ENCODE measurements around the gene TLR6. TPM values are rescaled to one million over a fixed set of nuclear protein-coding genes. Genes with fewer than 3 reads are reported as not detected.

Gene TLR6
- total and polyA plus RNA-seq, 2 of the 8 experiments (the other 6 are each of a cell fraction or from before 2014, with no cell fraction given): 0.02 to 0.09 TPM

DNA sequence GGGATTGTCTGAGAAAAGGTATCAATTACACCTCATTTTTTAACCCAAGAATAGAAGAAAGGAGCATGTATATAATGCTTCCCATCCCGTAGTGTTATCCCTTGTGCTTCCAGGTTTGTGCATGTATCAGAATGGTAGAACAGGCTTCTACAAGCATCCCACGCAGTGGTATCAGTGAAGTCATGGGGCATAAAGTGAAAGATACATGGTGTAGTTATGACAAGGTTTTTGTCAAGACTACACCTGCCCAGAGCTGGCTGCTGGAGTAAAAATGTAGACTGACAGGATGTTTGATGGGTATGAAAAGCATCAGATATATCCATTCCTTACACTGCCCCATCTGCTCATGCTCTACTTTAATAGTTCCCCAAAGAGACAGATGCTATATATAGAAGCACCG lies 61.5 kb downstream of the TLR6 start:
- Histone ChIP-seq H3K4me2 (ENCODE audit: insufficient read depth in 1 of 2, low read depth in 2 of 2, low read length in 2 of 2) (no peak overlapping the region), H3K23me2 (ENCODE audit: low read depth, low read length) (no peaks in the 10 kb centered on the region), H3K4ac (replicated peaks; ENCODE audit: insufficient read length, low read depth, low read length) (no peak overlapping the region), H2BK12ac (ENCODE audit: low read depth, low read length) (no peak overlapping the region), H3K27ac (ENCODE audit: low read depth, low read length) (no peak overlapping the region), H2AFZ (ENCODE audit: low read length) (no peak overlapping the region), H3K23ac (ENCODE audit: insufficient read length) (no peak overlapping the region), H2AK5ac (ENCODE audit: low read depth, low read length) (no peak overlapping the region), H3K36me3 (ENCODE audit: control insufficient read depth in 2 of 4, insufficient read depth in 4 of 4, low read length in 3 of 4) (no peaks in the 10 kb centered on the region; a peak in 1 of 8 replicates), H2BK120ac (replicated peaks; ENCODE audit: low read depth, low read length) (no peak overlapping the region), H3K79me2 (ENCODE audit: control insufficient read depth in 1 of 2, insufficient read depth in 2 of 2, low read length in 2 of 2) (no peaks in the 10 kb centered on the region), H3K14ac (ENCODE audit: insufficient read length) (no peak overlapping the region), H3K9ac (replicated peaks in 1 of 4; ENCODE audit: extremely low read depth in 1 of 4, low read depth in 3 of 4, low read length in 3 of 4) (no peak overlapping the region), H2BK20ac (ENCODE audit: low read length) (no peak overlapping the region), H3K4me3 (ENCODE audit: extremely low read depth in 1 of 4, insufficient read depth in 2 of 4, low read depth in 3 of 4, low read length in 4 of 4) (no peak overlapping the region), H2BK5ac (ENCODE audit: low read depth, low read length) (no peak overlapping the region), H4K20me1 (replicated peaks in 1 of 2; ENCODE audit: control insufficient read depth in 1 of 2, insufficient read depth in 2 of 2, low read length in 2 of 2) (no peaks in the 10 kb centered on the region), H3K79me1 (ENCODE audit: low read depth, low read length) (no peaks in the 10 kb centered on the region), H3K9me3 (ENCODE audit: insufficient read depth in 2 of 2, low read depth in 1 of 2, low read length in 1 of 2) (no peaks in the 10 kb centered on the region), H3K18ac (ENCODE audit: extremely low read depth, low read length) (no peak overlapping the region), H3K4me1 (replicated peaks in 1 of 4; ENCODE audit: control insufficient read depth in 3 of 4, insufficient read depth in 4 of 4, low read length in 3 of 4) (no peaks in the 10 kb centered on the region), H3K56ac (replicated peaks; ENCODE audit: insufficient read length, low read depth, low read length) (no peak overlapping the region), H4K8ac (ENCODE audit: extremely low read depth, insufficient read depth, low read length) (no peak overlapping the region), H4K5ac (ENCODE audit: insufficient read length, low read depth, low read length) (no peak overlapping the region), H2BK15ac (ENCODE audit: low read length) (no peak overlapping the region), H4K91ac (replicated peaks; ENCODE audit: insufficient read length, low read length) (no peak overlapping the region), H3K27me3 (replicated peaks in 1 of 4; ENCODE audit: control insufficient read depth in 3 of 4, extremely low read depth in 1 of 4, insufficient read depth in 3 of 4, low read length in 3 of 4) (no peaks in the 10 kb centered on the region)
- DNase-seq (ENCODE audit: low read depth in 1 of 2, low spot score in 2 of 2) (no peak), FAIRE-seq (no peak)
- no peak for TF ChIP-seq KDM1A (IDR thresholded peaks at IDR 0.05; ENCODE audit: borderline replicate concordance, low read length)
- no peak for TF ChIP-seq SP2 (IDR thresholded peaks at IDR 0.05; ENCODE audit: low read length)
- no peak for TF ChIP-seq ZNF274 (IDR thresholded peaks at IDR 0.05; ENCODE audit: borderline replicate concordance, extremely low read depth, low read length)
- TF ChIP-seq EP300 (IDR thresholded peaks at IDR 0.05; ENCODE audit: borderline replicate concordance in 1 of 2, low read depth in 2 of 2, low read length in 2 of 2): no peak
- TF ChIP-seq CBX8 (IDR thresholded peaks at IDR 0.05; ENCODE audit: borderline replicate concordance, low read depth, low read length): no peak
- no peak for TF ChIP-seq PHF8 (conservative IDR thresholded peaks at IDR 0.05; ENCODE audit: low read depth, low read length)
- no peak for TF ChIP-seq TBP (IDR thresholded peaks at IDR 0.05; ENCODE audit: low read depth, low read length)
- TF ChIP-seq POLR2AphosphoS5 (IDR thresholded peaks at IDR 0.05; ENCODE audit: low read depth, low read length): no peak
- TF ChIP-seq EGR1 (IDR thresholded peaks at IDR 0.05; ENCODE audit: borderline replicate concordance, low read depth, low read length): no peak
- TF ChIP-seq SP4 (IDR thresholded peaks at IDR 0.05; ENCODE audit: low read length): no peak
- no peak for TF ChIP-seq POLR2A (IDR thresholded peaks at IDR 0.05; ENCODE audit: control extremely low read depth in 1 of 2, low read depth in 2 of 2, low read length in 2 of 2)
- no peak for TF ChIP-seq FOSL1 (IDR thresholded peaks at IDR 0.05; ENCODE audit: insufficient read depth, low read depth, low read length)
- TF ChIP-seq YY1 (IDR thresholded peaks at IDR 0.05; ENCODE audit: low read depth, low read length): no peak
- TF ChIP-seq TAF7 (optimal IDR thresholded peaks at IDR 0.05; ENCODE audit: borderline replicate concordance, low read depth, low read length): no peak
- WGBS, 2 experiments (ENCODE audit: extremely low coverage in 1 of 2, insufficient coverage in 1 of 2, insufficient read length in 1 of 2, insufficient replicate concordance in 2 of 2, low coverage in 1 of 2, low lambda C conversion rate in 2 of 2, missing lambda C conversion rate in 1 of 2): 84% methylated on average over 3 of the region's 3 CpGs; no CpG with 5 or more reads in 1 of the 2 experiments
- POLR2A ChIA-PET (ENCODE audit: partially characterized antibody): no interaction called here
- CTCF ChIA-PET (ENCODE audit: partially characterized antibody): interaction anchor here (0.6 to 5.5 kb wide), 4 partner anchors 9 to 36 kb away, joined by 3 to 20 read pairs (median 8); partner anchors contain the start of genes TLR1 and TLR10
